Stimulated activated naive CD4-positive, alpha-beta T cell (primary cell): ENCODE data around the gene NEURL2.
"Not testable (repeated sequence)": the region's sequence is repeated elsewhere in the genome, so short reads cannot be mapped to it uniquely, and the experiment has no call there.

ENCODE experiments used
- DNase-seq, 6 experiments: peaks; one replicate each; lab custom pipeline; 2025; lab: John Stamatoyannopoulos, UW

The NEURL2 gene, protein sequence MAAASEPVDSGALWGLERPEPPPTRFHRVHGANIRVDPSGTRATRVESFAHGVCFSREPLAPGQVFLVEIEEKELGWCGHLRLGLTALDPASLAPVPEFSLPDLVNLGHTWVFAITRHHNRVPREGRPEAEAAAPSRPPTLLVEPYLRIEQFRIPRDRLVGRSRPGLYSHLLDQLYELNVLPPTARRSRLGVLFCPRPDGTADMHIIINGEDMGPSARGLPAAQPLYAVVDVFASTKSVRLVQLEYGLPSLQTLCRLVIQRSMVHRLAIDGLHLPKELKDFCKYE

GRCh38 chr20:45890985-45891983 is at the start of gene NEURL2, which contains the start of gene CTSA:
TSS of gene NEURL2 (minus strand) at chr20:45891208. CDS start at chr20:45890991, 217 bp downstream.
TSS of gene CTSA (plus strand) at chr20:45891335. CDS start at chr20:45891569, 234 bp downstream.
- peak; percentile 65 to 85 (median 82) for DNase-seq

GRCh38 chr20:45940469-45940868 is 49.5 kb upstream of the NEURL2 start:
- DNase-seq: no peak

- no peak for DNase-seq
Observed at GRCh38 chr20:45940053-45940452, 49.0 kb upstream of the NEURL2 start.

GRCh38 chr20:45938727-45939438 is 47.9 kb upstream of the NEURL2 start:
- DNase-seq: no peak

- DNase-seq: no peak
Observed at GRCh38 chr20:45937765-45938164, 46.8 kb upstream of the NEURL2 start.

DNA sequence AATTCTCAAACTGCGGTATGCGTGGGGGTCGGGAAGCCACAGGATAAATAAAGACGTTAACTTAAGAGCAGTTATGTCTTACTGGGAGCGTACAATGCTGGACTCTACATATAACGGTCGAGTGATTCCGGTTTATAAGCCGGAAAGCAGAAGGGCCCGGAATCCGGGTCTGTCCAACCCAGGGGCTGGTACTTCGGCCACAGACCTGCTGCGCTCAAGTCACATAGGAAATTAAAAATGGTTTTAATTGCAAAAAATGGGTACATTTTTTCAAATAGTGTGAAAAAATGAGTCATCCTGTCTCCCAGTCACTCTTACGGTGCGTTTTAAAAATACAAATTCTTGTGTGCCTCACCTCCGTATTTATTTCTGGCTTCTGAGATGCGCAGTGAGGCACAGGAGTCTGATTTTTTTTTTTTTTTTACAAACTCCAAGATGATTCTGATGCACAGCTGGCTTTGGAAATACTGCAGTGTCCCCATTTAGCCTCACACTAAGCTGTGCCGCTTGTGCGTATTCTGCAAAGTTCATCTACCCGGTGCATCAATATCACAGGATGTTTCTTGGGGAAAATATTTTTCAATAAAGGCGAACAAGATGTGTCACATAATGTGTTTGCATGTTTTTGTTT is 44.5 kb upstream of the NEURL2 start:
- peak in 1 of 6 experiments; percentile 81 for DNase-seq

DNA sequence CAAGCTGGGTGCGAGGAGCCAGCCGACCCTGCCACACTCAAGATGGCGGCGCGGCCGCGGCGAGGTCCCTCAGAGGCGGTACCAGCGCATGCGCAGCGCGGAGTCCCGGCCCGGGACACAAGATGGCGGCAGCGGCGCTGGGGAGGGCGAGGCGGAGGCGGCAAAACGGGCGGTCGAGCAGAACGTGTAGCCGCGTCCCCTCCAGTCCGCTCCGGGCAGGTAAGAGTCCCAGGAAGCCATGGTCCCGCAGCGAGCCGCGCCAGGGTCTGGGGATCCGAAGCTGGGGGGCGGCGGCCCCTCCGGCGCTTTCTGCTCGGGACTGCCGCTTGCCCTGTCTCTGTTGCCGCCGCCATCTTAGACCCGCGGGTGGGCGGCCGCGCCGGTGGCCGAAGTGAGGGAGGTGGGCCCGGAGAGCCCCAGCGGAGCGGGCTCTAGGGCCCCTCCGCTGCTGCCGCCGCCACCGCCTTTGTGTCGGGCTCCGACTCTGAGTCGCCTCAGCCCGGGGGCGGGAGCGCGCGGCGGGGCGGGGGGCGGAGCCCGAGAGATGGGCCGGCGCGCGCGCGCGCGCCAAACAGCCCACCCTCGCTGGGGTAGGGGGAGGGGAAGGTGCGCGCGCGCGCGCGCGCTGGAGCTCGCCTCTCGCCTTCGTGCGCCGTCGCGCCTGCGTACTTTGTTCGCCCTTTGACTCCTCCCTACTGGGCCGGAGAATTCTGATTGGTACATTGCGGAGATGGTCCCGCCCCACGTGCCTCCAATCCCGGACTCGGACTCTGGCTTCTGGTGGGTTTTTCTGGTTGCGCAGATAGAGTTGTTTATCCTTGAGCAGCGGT is 43.8 kb upstream of the NEURL2 start, which contains the start of gene PCIF1:
Gene PCIF1 (plus strand): TSS at position 98 of the 830 bp plus-strand sequence. CDS start 4,317 bp downstream, outside the sequence.
- peak; percentile 96 to 99 (median 98) for DNase-seq

- DNase-seq: peak in 2 of 6 experiments; percentile 48 to 72
Observed at GRCh38 chr20:45934046-45934585, 43.1 kb upstream of the NEURL2 start.

DNA sequence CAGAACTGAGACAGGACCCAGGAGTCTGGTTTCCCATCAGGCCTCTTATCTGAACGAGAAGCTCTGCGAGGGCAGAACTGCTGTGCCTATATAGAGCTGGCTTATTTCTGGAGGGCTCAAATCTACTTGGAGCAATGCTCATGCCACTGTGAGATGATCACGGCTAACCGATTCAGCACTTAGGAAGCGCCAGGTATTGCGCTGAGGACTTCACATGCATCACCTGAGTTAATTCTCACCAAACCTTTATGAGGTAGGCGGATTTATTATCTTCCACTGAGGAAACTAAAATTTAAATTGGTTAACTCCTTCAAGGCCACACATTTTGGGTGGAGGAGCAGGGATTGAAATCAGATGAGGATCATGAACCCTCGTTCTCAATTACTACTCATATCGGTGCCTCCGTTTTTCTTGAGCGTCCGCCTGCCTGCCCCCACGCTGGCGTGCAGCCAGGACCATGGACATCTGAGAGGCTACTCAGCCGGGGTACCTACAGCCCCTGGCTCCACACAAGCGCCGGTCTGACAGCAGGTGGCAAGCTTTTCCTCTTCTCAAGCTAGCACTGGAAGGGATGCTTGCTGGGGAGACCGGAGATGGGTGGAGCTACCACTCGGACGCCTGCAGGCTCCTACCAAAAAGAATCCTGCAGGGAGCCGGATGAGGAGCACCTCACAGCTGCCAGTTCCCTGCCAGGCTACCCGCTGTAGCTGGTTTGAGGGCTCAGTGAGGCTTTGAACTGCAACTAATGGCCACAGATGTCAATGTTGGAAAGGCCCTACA is 42.4 kb upstream of the NEURL2 start:
- DNase-seq: peak; percentile 25 to 78 (median 58)

DNA sequence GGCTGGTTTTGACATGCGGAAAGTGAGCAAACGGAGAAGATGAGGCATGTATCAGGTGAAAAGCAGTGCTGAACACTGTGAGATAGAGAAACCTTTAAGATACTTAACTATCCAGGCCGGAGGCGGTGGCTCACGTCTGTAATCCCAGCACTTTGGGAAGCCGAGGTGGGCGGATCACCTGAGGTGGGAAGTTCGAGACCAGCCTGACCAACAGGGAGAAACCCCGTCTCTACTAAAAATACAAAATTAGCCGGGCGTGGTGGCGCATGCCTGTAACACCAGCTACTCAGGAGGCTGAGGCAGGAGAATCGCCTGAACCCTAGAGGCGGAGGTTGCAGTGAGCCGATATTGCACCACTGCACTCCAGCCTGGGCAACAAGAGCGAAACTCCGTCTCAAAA is 40.7 kb upstream of the NEURL2 start:
- DNase-seq: not testable (repeated sequence)

- no peak for DNase-seq
Observed at GRCh38 chr20:45927071-45927878, 36.3 kb upstream of the NEURL2 start.

- no peak for DNase-seq
Observed at GRCh38 chr20:45926731-45927070, 35.7 kb upstream of the NEURL2 start.

- no peak for DNase-seq
Observed at GRCh38 chr20:45925821-45926506, 35.0 kb upstream of the NEURL2 start.

GRCh38 chr20:45924391-45925261 is 33.6 kb upstream of the NEURL2 start:
- no peak for DNase-seq

DNA sequence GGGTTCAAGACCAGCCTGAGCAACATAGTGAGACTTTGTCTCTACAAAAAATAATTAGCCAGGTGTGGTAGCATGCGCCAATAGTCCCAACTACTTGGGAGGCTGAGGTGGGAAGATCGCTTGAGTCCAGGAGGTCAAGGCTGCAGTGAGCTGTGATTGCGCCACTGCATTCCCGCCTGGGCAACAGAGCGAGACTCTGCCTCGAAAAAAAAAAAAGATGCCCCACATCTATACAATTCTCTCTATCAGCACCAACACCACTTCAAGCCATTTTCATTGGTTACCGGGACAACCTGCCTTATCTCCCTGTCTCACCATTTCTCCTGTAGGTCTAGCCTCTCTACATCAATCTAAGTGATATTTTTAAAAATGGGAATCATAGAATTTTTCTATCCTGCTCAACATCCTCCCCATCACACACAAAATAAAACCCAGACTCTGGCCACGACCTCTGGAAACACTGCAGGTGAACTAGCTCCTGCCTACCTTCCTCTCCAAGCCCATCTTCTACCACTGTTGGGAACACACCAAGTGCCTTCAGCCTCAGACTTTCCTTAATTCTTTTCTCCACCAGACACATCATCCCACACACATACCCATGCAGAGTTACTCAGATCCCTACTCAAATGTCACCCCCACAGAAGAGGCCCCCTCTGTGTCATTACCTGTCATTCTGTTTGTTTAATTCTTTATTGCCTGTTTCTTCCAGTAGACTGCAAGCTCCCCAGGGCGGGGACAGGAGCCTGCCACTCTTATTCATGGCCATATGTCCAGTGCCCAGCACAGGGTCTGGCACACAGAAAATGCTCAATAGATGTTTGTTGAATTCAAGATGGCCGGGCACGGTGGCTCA is 30.6 kb upstream of the NEURL2 start:
- no peak for DNase-seq
